Right lung (tissue), 5 donors: Measurements from ENCODE around the gene HSD17B12. TPM values are rescaled to one million over a fixed set of nuclear protein-coding genes. Genes with fewer than 3 reads are reported as not detected.
"Not testable (repeated sequence)": the region's sequence is repeated elsewhere in the genome, so short reads cannot be mapped to it uniquely, and the experiment has no call there.

Experiments
- DNase-seq, 2 donors: peaks; one replicate each; pipeline ENCODE4 v3.0.0-alpha.2; 2013
- polyA plus RNA-seq, 5 donors: library from polyadenylated mRNA; unstranded; fragments of 120-200 nt; gene quantifications; one replicate each; pipeline versions ENCODE4 v1.2.1 to v1.2.3, GENCODE V29; 2013; ENCODE audit warnings: inconsistent platforms in 1 of 5, low replicate concordance in 1 of 5; ENCODE audit not compliant: insufficient read length in 5 of 5, insufficient read depth in 1 of 5

Gene HSD17B12
- polyA plus RNA-seq, 5 donors, result 51.6 to 88.5 (median 74.6) TPM

DNA sequence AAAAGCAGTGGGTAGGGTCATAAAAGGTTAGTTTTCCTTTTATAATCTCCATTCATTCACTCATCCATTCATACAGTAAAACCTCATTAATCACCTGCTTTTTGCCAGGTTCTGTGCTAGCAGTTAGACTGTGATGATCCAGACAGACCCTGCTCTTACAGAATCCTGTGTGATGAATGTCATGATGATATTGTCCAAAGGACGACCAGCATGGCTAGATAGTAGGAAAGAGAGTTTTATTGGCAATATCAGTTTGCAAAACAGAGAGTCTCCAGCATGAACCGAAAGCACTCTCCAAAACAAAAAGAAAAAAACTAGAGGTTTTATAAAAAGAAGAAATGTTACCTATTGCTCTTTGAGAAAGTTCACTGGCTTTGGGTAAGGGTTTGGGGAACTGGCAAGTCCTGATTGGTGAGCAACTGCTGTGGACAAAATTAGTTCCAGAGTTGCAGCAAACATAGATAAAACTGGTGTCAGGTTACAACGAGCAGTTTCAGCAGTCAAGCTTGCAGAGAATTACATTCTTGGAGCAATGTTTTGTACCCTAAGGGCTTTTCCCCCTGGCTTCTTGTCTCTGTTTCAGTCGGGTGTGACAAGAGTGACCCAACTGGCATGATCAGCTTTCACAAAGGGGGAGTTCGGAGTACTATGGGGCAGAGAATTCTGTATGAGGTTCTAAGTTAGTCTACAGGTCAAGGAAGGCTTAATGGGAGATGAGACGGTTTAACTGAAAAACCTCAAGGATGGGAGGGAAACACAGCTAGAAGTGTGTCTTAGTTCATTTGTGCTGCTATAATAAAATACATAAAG, 58.3 kb downstream of the HSD17B12 start:
- DNase-seq, result peak; percentile 49 to 56

DNA sequence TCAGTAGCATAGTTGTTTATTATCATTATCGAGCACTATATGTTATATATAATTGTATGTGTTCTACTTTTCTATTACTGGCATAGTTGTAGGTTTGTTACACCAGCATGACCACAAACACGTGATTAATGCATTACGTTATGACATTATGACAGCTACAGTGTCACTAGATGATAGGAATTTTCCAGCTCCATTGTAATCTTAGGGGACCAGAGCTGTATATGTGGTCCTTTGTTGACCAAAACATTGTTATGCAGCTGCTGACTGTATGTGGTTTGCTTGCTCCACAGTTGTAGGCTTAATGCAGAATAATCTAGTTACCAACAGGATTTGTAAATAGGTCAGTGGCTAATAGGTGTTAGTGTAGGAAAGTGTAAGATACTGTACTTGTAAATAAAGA, 66.1 kb downstream of the HSD17B12 start:
- DNase-seq, result no peak

GRCh38 chr11:43747130-43747802, 66.7 kb downstream of the HSD17B12 start:
- no peak for DNase-seq

GRCh38 chr11:43748095-43748494, 67.6 kb downstream of the HSD17B12 start:
- DNase-seq, result no peak

GRCh38 chr11:43751726-43752125, 71.2 kb downstream of the HSD17B12 start:
- no peak for DNase-seq

DNA sequence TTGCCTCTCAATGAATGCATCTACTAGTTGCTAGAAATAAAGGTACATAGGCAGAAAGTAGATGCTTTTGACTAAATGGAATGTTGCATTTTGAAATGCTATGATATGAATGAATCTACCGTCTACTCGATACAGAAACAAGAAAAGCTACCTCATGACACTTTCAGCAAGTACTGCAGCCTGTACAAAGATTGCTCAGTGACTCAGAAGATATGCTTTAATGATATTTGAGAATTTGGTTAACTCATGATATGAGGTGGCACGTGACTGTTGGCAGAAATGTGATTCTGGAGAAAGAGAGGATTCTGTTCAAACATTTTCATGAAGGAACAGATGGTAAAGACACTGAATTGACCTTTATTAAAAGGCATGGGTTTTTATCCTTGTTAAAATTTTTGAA, 76.0 kb downstream of the HSD17B12 start:
- no peak for DNase-seq

GRCh38 chr11:43758927-43759326, 78.4 kb downstream of the HSD17B12 start:
- DNase-seq, result no peak

DNA sequence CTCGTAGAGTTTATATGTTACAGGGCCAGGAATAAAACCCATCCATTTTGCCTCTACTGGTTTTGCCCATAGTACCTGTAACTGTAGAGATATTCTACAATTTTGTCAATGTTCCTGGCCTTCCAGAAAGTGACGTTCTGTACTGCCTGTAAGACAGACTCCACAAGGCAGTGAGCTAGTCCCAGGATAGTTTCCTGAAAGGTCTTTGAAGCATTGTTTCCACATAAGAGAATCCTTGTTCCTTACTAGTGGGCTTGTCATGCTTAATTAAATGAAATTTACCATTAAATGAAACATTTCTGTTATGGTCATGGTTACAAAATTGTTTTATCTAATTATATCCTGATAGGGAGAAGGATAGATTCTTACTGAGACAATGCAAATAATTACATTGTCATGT, 80.4 kb downstream of the HSD17B12 start:
- no peak for DNase-seq

DNA sequence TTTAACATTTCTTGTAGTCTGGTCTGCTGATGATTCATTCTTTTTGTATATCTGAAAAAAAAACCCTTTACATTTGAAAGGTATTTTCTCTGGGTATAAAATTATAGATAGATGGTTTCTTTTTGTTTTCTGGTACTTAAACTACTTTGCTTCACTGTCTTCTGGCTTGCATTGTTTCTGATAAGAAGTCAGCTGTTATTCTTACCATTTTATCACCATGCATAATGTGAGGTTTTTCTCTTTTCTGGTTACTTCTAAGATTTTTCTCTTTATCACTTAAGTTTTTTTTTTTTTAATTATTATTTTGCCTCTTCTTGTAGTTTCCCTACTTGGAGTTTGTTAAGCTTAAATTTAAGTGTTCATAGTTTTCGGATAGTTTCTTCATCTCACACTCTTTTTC, 84.7 kb downstream of the HSD17B12 start:
- DNase-seq, result no peak

- DNase-seq, result not testable (repeated sequence)
These were observed 88.1 kb downstream of the HSD17B12 start for GRCh38 chr11:43768654-43769053.

- no peak for DNase-seq
These were observed 89.6 kb downstream of the HSD17B12 start for GRCh38 chr11:43770173-43770572.

- no peak for DNase-seq
These were observed 92.2 kb downstream of the HSD17B12 start for GRCh38 chr11:43772733-43773132.

GRCh38 chr11:43774786-43775185, 94.2 kb downstream of the HSD17B12 start:
- no peak for DNase-seq

DNA sequence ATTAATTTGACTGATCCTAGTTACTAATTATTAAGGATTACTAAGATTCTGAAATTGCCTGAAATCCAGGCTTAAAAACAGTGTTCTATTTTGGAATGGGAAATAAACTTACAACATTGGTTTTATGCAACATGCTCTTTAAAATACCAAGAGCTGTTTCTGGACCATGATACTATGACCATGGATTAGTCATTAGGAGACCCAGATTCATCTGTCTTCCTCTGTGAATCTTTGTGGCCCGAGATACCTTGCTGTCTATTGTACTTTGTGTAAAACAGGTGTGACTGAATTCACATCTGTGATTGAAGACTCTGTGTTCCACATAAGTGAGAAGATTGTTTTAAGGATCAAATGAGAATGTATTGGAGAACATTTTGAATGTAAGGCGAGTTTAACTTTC, 98.8 kb downstream of the HSD17B12 start:
- DNase-seq, result no peak

DNA sequence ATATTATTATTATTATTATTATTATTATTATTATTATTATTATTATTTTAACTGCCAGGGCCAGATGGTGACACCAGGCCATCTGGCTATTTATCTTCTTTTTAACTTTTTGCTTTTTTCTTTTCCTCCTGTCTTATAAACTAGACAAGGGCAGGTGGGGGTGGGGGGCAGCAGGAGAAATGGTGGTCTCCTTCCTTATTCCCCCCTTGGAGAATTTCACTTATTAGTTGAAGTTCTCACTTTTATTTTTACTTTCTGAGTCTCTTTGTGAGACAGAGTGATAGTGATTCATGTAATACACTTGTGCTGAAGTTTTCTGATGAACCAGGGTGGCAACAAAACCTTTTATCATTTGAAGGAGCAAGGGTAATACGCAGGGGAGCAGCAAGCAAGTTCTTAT, 103.8 kb downstream of the HSD17B12 start:
- no peak for DNase-seq

GRCh38 chr11:43784866-43785265, 104.3 kb downstream of the HSD17B12 start:
- DNase-seq, result no peak

GRCh38 chr11:43785318-43785717, 104.8 kb downstream of the HSD17B12 start:
- no peak for DNase-seq

DNA sequence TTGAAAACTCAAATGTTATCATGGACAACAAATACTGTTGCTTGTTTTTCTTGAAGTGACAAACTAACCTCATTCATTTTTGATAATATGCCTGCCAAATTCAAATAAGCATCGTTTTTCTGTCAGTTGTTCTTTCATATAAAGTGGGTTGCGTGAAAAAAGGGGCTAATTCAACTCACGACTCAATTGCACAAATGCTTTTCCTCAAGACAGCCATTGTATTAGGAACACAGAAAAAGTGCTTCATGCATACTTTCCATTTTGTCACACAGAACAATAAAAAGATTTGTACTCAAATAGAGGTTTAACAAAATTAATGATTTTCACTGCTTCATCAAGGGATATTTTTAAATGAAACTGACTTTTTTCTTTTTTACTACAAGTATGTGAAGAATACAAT, 105.5 kb downstream of the HSD17B12 start:
- DNase-seq, result no peak

- DNase-seq, result no peak
These were observed 107.3 kb downstream of the HSD17B12 start for GRCh38 chr11:43787824-43788223.

GRCh38 chr11:43788421-43788820, 107.9 kb downstream of the HSD17B12 start:
- no peak for DNase-seq

DNA sequence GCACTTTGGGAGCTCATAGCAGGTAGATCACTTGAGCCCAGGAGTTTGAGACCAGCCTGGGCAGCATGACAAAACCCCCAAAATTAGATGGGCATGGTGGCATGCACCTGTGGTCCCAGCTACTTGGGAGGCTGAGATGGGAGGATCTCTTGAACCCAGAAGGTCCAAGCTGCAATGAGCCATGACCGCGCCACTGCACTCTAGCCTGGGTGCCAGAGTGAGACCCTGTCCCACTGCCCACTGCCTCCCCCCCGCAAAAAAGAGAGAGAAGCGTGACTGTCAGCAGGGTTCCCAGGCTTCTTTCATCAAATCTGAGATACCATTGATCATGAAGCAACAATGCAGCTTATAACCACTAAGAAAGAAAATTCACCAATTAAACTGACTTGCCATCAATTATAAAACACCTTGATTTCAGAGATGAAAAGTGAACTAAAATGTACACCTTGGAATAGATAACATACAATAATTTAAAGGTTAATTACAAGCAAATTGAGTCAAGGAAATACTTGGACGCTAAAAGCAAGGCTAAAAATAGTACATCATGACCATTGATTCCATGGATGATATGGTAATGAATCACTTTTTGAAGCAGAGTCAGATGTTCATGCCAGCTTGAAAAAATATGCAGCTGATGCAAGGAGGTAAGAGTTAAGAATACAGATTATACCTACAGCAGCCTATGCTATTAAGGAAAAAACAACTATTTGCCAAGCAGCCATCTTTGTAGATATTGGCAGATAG, 109.3 kb downstream of the HSD17B12 start:
- no peak for DNase-seq

- no peak for DNase-seq
These were observed 109.9 kb downstream of the HSD17B12 start for GRCh38 chr11:43790444-43790794.

- DNase-seq, result no peak
These were observed 116.8 kb downstream of the HSD17B12 start for GRCh38 chr11:43797337-43797736.
